ENCODE measurements around the gene TIFAB. TPM values are rescaled to one million over a fixed set of nuclear protein-coding genes. Genes with fewer than 3 reads are reported as not detected.

Gene TIFAB
- polyA plus RNA-seq, 1 of the 3 experiments (the other 2 are of a cell fraction), result not detected

GRCh38 chr5:135429301-135430134, 22.6 kb downstream of the TIFAB start:
- CTCF ChIA-PET, result interaction anchor here (1.5 kb wide), 1 partner anchor 28 kb away, joined by 4 read pairs; no protein-coding TSS in a partner anchor
- H2AFZ ChIP-seq (ENCODE audit: low read depth), result no peak overlapping the region
- 59% methylated on average over 12 of the region's 12 CpGs for WGBS (ENCODE audit: low lambda C conversion rate)
- H3K4me2 ChIP-seq, result no peak overlapping the region
- H4K20me1 ChIP-seq (ENCODE audit: insufficient read depth), result no peaks in the 10 kb centered on the region
- H3K27me3 ChIP-seq (ENCODE audit: insufficient read depth), result no peaks in the 10 kb centered on the region
- H3K27ac ChIP-seq (ENCODE audit: low read depth in 2 of 2, low read length in 1 of 2), result no peak overlapping the region
- no peaks in the 10 kb centered on the region for H3F3A ChIP-seq (replicated peaks; ENCODE audit: insufficient read depth)
- H3K9me2 ChIP-seq, result no peaks in the 10 kb centered on the region
- H3K9me3 ChIP-seq, result no peaks in the 10 kb centered on the region
- no peaks in the 10 kb centered on the region for H3K79me2 ChIP-seq (ENCODE audit: insufficient read depth)
- no peak overlapping the region for H3K4me3 ChIP-seq (ENCODE audit: low read depth in 2 of 2, low read length in 1 of 2)
- no peak for DNase-seq
- H3K36me3 ChIP-seq (replicated peaks in 1 of 2; ENCODE audit: control insufficient read depth in 1 of 2, insufficient read depth in 2 of 2, low read length in 1 of 2), result no peaks in the 10 kb centered on the region
- H3K4me1 ChIP-seq (ENCODE audit: control insufficient read depth in 1 of 2, insufficient read depth in 2 of 2, low read depth in 1 of 2, low read length in 1 of 2), result peaks cover 0 to 2% of the 10 kb centered on the region in 2 experiments; a peak in 1 of 4 replicates
- H3K9ac ChIP-seq, result no peak overlapping the region
- POLR2A ChIA-PET, result no interaction called here
- TF ChIP-seq NFIC (IDR thresholded peaks at IDR 0.05; ENCODE audit: borderline replicate concordance) (no peak), TAF1 (IDR thresholded peaks at IDR 0.05; ENCODE audit: borderline replicate concordance, low read depth, low read length) (no peak), RAD21 (IDR thresholded peaks at IDR 0.05; ENCODE audit: low read length) (no peak), GABPA (IDR thresholded peaks at IDR 0.05; ENCODE audit: low read depth) (no peak), CHD2 (IDR thresholded peaks at IDR 0.05; ENCODE audit: low read length, partially characterized antibody) (no peak), ZBTB33 (IDR thresholded peaks at IDR 0.05; ENCODE audit: borderline replicate concordance, low read depth) (no peak), YY1 (IDR thresholded peaks at IDR 0.05; ENCODE audit: low read depth) (no peak), PBX3 (IDR thresholded peaks at IDR 0.05) (no peak), RXRA (IDR thresholded peaks at IDR 0.05; ENCODE audit: borderline replicate concordance, low read depth) (no peak), TCF12 (IDR thresholded peaks at IDR 0.05) (no peak), SIN3A (IDR thresholded peaks at IDR 0.05; ENCODE audit: borderline replicate concordance, low read depth, low read length) (no peak), MXI1 (IDR thresholded peaks at IDR 0.05; ENCODE audit: low read depth, low read length) (no peak), RFX5 (IDR thresholded peaks at IDR 0.05; ENCODE audit: low read length) (no peak), POLR2AphosphoS5 (IDR thresholded peaks at IDR 0.05; ENCODE audit: low read depth, low read length) (no peak), REST (IDR thresholded peaks at IDR 0.05; ENCODE audit: low read depth, low read length) (no peak), FOSL2 (IDR thresholded peaks at IDR 0.05; ENCODE audit: borderline replicate concordance, low read depth) (no peak), USF2 (IDR thresholded peaks at IDR 0.05; ENCODE audit: borderline replicate concordance, low read depth, low read length) (no peak)
- TF ChIP-seq, protein P1, sequence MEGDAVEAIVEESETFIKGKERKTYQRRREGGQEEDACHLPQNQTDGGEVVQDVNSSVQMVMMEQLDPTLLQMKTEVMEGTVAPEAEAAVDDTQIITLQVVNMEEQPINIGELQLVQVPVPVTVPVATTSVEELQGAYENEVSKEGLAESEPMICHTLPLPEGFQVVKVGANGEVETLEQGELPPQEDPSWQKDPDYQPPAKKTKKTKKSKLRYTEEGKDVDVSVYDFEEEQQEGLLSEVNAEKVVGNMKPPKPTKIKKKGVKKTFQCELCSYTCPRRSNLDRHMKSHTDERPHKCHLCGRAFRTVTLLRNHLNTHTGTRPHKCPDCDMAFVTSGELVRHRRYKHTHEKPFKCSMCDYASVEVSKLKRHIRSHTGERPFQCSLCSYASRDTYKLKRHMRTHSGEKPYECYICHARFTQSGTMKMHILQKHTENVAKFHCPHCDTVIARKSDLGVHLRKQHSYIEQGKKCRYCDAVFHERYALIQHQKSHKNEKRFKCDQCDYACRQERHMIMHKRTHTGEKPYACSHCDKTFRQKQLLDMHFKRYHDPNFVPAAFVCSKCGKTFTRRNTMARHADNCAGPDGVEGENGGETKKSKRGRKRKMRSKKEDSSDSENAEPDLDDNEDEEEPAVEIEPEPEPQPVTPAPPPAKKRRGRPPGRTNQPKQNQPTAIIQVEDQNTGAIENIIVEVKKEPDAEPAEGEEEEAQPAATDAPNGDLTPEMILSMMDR (IDR thresholded peaks at IDR 0.05), result no peak
